HG03025 (cell line): Measurements from ENCODE around the gene DNAJC16.
"Not testable (repeated sequence)": the region's sequence is repeated elsewhere in the genome, so short reads cannot be mapped to it uniquely, and the experiment has no call there.

Experiments used
- ATAC-seq: cut with Tn5 transposase; IDR thresholded peaks from one replicate; pipeline ENCODE4 v1.9.1; 2021; ENCODE audit warnings: mild to moderate bottlenecking, moderate library complexity; ENCODE audit not compliant: unreplicated experiment, low FRiP score

The DNAJC16 gene

GRCh38 chr1:15526490-15527339 is at the start of gene DNAJC16:
Gene DNAJC16, plus strand, starts transcription at chr1:15526848. Its CDS starts 2,258 bp downstream, at chr1:15529106.
- peak; percentile 47 for ATAC-seq

GRCh38 chr1:15476927-15477326 is 49.7 kb upstream of the DNAJC16 start:
- no peak for ATAC-seq

DNA sequence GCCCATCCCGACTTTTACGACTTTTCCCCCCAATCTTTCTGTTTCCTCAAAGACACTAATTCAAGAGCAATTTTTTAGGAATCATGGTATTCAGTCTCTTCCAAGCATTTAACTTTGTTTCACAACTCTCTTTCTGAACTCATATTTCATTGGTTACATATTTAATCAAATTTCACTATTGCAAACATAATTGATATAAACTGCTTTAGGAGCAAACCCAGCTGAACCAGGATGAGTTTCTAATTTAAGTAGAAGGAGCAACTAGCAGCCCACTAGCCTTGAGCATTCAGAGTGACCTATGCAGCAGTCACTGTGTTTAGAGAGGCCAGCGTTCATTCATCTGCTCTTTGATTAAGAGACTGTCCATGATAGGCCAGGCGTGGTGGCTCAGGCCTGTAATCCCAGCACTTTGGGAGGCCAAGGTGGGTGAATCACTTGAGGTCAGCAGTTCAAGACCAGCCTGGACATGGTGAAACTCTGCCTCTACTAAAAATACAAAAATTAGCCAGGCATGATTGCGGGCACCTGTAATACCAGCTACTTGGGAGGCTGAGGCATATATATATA is 48.9 kb upstream of the DNAJC16 start:
- ATAC-seq, result no peak

GRCh38 chr1:15479654-15480347 is 46.8 kb upstream of the DNAJC16 start:
- no peak for ATAC-seq

GRCh38 chr1:15482455-15482854 is 44.2 kb upstream of the DNAJC16 start:
- not testable (repeated sequence) for ATAC-seq

DNA sequence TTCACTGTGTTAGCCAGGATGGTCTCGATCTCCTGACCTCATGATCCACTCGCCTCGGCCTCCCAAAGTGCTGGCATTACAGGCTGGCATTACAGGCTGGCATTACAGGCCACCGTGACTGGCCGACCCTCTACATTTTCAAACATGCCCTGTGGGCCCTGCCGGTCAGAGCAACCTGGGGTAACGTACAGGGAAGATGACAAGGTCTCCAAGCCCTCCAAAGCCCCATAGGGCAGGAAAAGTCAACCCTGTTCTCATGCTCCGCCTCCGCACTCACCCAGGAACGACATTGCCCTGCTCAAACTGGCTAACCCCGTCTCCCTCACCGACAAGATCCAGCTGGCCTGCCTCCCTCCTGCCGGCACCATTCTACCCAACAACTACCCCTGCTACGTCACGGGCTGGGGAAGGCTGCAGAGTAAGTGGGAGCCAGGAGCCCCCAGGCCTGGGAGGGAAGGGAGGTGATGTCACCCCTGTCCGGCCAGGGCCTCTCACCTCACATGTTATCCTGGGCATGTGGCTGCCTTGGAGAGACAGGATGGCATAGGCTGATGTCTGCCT is 43.6 kb upstream of the DNAJC16 start:
- not testable (repeated sequence) for ATAC-seq

GRCh38 chr1:15483971-15484370 is 42.7 kb upstream of the DNAJC16 start:
- no peak for ATAC-seq

- not testable (repeated sequence) for ATAC-seq
These were observed 42.2 kb upstream of the DNAJC16 start for GRCh38 chr1:15484443-15484842.

GRCh38 chr1:15485636-15486035 is 41.0 kb upstream of the DNAJC16 start:
- ATAC-seq, result no peak

- ATAC-seq, result not testable (repeated sequence)
These were observed 39.6 kb upstream of the DNAJC16 start for GRCh38 chr1:15486844-15487610.

- ATAC-seq, result no peak
These were observed 38.3 kb upstream of the DNAJC16 start for GRCh38 chr1:15488371-15488770.

DNA sequence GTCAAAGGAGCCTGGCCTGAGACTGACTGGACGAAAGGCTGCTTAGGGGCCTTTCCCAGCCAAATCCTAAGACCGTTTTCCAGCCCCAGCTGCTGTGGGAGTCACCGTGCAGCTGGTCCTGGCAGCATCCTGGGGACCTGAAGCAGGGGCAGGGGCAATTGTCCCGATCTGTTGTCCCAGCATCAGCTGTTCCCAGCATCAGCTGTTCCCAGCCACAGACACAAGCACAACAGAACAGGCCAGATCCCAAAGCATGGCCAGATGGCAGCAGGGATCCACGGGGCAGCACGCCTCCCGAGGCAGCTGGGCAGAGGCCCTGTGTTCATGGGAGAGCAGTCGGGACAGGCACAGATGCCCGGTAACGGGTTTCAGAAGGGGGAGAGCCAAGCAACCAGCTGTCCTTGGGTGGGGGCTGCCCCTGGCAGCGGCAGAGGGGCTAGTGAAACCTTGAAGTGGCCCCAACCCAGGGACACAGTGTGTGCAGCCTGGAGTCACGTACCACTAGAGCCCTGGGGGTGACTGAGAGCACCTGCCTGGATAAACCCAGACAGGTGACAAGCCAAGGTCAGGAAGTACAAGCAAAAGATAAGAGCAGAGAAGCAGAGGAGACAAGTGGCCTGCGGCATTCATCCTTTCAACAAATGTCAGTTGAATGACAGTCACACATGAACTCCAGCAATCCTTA is 37.5 kb upstream of the DNAJC16 start:
- ATAC-seq, result no peak

DNA sequence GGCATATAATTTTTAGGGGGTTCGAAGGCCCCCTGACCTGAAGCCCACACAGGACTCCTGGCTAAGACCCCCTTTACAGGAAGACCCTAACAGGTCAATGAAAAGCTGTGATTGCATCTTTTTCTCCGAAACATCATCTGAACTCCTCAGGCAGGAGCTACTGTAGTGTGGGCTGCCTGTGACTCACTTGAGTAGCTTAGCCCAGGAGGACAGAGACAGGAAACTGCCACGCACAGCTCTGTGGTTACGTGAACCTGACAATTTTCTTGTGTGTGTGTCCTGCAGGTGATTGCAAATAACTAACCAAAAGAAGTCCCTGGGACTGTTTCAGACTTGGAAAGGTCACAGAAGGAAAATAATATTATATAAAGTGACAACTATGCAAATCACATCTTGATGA is 35.6 kb upstream of the DNAJC16 start:
- ATAC-seq, result not testable (repeated sequence)

- no peak for ATAC-seq
These were observed 34.1 kb upstream of the DNAJC16 start for GRCh38 chr1:15492596-15492995.

DNA sequence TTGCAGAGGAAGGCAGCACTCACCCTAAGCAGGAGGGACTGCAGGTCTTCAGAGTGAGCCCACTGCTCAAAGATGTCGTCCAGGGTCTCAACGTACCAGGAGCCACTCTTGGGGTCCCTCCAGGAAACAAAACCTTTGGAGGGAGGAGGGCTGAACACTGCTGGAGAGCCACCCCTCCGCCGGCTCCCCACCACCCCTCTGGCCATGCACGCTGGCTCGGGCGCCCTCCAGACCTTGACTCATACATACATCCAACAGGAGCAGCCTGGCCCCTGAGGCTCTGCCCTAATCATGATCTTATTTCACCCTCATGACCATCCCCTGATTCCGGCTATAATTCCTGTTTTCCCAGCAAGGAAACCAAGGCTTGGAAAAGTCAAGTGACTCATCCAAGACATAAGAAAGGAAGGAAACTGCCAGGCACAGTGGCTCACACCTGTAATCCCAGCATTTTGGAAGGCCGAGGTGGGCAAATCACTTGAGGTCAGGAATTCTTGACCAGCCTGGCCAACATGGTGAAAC is 32.7 kb upstream of the DNAJC16 start:
- ATAC-seq, result no peak

DNA sequence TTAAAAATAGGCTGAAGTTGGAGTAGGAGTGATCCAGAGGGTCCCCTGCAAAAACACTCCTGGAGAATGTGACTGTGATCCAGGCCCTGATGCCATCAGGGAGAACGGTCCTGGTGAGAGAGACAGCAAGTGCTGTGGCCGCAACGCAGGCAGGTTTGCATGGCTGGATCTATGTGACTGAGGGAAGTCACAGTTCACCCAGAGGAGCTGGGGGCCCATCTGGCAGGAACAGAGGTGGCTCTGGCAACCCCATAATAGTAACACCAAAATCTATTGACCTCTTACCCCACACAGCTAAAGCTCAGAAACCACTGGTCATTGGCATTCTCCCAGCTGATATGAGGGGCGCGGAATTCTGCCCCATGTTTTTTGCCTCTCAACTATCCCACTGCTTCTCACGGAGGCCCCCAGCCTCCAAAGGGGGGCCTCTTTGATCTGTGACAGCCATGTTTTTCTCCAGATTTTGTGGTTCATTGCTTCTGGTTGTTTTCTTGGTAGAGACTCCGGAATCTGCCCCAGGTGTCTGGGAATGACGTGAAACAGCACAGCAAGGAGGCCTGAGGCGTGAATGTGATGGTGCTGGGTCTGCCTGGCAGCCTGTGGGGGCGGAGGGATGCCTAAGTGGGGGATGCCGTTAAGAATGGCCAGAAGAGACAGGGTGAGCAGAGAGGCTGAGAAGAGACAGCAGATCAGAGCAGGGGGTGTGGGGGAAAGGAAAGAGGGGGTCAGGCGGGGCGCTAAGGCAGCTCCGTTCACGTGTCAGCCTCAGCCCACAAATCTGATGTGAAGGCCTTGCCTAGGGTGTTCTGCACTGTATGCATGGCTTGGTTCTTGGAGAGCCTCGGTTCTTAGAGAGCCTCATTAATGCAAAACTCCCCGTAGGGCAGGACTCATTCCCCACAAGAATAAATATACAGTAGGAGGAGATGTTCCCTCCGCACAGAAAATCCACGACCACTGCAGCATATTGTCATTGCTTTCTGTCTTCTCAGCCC is 26.2 kb upstream of the DNAJC16 start:
- ATAC-seq, result no peak

DNA sequence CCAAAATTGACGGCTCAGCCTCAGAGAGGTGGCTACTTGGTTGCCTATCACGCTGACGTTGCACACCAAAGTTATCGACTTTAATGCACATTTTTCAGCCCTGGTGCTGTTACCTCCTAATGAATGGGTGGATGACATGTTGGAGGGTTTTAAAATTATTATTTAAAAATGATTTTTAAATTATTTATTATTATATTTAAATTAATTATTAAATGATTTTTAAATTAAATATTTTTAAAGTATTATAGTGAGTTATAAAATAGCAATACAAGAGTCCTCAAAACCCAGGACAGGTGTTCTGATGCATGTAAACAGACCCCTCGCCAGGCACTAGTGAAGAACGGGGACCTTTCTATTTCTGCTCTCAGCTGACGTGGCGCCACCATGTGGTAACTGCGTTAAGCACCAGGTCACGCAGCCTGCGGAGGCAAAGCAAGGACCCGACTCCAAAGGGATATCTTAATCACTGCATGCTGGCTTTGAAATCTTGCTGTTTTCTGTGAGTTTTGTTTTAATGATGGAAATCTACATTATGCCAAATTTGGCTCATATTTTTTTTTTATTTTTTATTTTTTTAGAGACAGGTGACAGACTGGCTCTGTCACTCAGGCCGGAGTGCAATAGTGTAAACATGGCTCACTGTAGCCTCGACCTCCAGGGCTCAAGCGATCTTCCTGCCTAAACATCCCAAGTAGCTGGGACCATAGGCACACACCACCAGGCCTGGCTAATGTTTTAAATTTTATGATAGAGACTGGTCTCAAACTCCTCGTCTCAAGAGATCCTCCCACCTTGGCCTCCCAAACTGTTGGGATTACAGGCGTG is 25.2 kb upstream of the DNAJC16 start:
- ATAC-seq, result no peak

DNA sequence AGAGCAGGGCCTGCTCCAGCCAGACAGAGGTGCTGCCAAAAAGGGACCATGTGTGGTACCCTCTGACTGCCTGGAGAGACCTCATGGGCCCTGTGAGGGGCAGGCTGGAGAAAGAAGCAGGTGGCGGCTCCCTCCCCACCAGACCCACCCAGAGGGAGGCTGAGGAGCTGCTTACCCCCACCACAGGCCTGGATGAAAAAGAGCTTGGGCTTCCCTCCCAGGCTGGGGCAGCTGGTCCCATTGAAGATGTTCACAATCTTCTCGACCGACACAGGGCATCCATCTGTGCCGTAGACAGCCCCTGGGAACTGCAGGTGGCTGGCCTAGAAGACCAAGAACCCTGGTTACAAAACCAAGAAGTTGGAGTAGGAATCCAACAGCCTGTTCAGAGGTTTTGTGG is 22.2 kb upstream of the DNAJC16 start:
- no peak for ATAC-seq
